ENCODE results near the gene COX6B1. TPM values are rescaled to one million over a fixed set of nuclear protein-coding genes. Genes with fewer than 3 reads are reported as not detected.

The COX6B1 gene
- total RNA-seq, 2 donors from 2014 or later: 401 to 445 TPM

DNA sequence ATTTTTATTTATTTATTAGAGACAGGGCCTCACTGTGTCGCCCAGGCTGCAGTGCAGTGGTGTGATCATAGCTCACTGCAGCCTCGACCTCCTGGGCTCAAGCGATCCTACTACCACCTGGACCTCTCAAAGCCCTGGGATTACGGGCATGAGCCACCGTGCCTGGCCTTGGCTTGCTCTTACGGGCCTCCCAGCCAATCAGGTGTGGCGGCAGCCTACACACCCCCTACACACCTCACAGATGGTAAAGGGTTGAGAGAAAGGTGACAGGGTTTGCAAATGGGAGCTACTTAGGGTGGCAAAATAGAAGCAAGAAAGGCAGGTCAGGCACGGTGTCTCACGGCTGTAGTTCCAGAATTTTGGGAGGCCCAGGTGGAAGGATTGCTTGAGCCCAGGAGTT, 55.2 kb downstream of the COX6B1 start:
- Mint-ChIP-seq H3K27me3 (ENCODE audit: insufficient read depth) (peaks cover 26% of the 10 kb centered on the region), H3K4me3 (peak overlapping the region; percentile 57), H3K27ac (no peak overlapping the region), H3K36me3 (ENCODE audit: low read depth) (no peaks in the 10 kb centered on the region), H3K4me1 (peaks cover 2% of the 10 kb centered on the region), H3K9me3 (no peaks in the 10 kb centered on the region)
- Histone ChIP-seq H3K9ac (ENCODE audit: extremely low read depth, low read length, poor library complexity, severe bottlenecking) (no peak overlapping the region), H3K27me3 (ENCODE audit: control insufficient read depth, insufficient read depth, low read length, poor library complexity, severe bottlenecking) (peaks cover 11% of the 10 kb centered on the region), H3K4me1 (ENCODE audit: control insufficient read depth, insufficient read depth, low read length) (no peaks in the 10 kb centered on the region), H3K27ac (ENCODE audit: low read depth, low read length) (no peak overlapping the region), H3K9me3 (ENCODE audit: control insufficient read depth, low read length) (no peaks in the 10 kb centered on the region), H3K36me3 (ENCODE audit: control insufficient read depth, insufficient read depth, low read length) (no peaks in the 10 kb centered on the region), H3K4me3 (ENCODE audit: low read length) (no peak overlapping the region)
- 68 to 70% methylated on average over 5 to 8 of the region's 9 CpGs for whole genome bisulfite sequencing, 2 experiments (ENCODE audit: insufficient coverage in 1 of 2, insufficient read length in 1 of 2)
- TF ChIP-seq, protein P1, sequence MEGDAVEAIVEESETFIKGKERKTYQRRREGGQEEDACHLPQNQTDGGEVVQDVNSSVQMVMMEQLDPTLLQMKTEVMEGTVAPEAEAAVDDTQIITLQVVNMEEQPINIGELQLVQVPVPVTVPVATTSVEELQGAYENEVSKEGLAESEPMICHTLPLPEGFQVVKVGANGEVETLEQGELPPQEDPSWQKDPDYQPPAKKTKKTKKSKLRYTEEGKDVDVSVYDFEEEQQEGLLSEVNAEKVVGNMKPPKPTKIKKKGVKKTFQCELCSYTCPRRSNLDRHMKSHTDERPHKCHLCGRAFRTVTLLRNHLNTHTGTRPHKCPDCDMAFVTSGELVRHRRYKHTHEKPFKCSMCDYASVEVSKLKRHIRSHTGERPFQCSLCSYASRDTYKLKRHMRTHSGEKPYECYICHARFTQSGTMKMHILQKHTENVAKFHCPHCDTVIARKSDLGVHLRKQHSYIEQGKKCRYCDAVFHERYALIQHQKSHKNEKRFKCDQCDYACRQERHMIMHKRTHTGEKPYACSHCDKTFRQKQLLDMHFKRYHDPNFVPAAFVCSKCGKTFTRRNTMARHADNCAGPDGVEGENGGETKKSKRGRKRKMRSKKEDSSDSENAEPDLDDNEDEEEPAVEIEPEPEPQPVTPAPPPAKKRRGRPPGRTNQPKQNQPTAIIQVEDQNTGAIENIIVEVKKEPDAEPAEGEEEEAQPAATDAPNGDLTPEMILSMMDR (conservative IDR thresholded peaks at IDR 0.05): no peak
- peak; percentile 71 for DNase-seq

DNA sequence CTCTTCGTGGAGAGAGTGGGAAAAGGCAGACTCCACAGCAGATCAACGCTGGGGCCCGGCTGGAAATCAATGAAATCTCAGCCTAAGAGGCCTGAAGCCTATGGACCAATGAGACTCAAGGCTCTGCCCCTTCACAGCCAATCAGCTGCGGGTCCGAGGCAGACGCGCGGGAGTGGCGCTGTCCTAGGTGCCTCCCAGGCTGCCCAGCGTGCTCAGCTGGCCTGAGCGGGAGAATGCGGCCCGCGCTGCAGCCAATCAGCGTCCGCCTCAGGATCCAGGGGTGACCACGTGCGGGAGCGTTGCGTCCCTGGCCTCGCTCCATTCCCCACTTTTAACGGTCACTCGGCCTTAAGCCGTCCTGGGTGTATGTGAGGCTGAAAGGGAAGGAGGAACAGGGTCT, 56.1 kb downstream of the COX6B1 start, which contains the start of gene ZBTB32:
ZBTB32 (plus strand) TSS at position 341 of the 400 bp plus-strand sequence. CDS start 10,069 bp downstream, outside the sequence.
- H3K27me3 Mint-ChIP-seq (ENCODE audit: insufficient read depth): peaks cover 26% of the 10 kb centered on the region
- no peaks in the 10 kb centered on the region for H3K9me3 Mint-ChIP-seq
- no peak within 1 kb of the TSS for H3K27ac Mint-ChIP-seq

More for the DNA sequence above, 56.1 kb downstream of the COX6B1 start, which contains the start of gene ZBTB32:
- TF ChIP-seq, protein P1 (conservative IDR thresholded peaks at IDR 0.05): no peak
- 37 to 43% methylated on average over 22 to 24 of the region's 24 CpGs for WGBS, 2 experiments (ENCODE audit: insufficient coverage in 1 of 2, insufficient read length in 1 of 2)
- peaks cover 2% of the 10 kb centered on the region for H3K4me1 Mint-ChIP-seq
- H3K4me3 Mint-ChIP-seq: no peak within 1 kb of the TSS
- H3K36me3 Mint-ChIP-seq (ENCODE audit: low read depth): no peaks in the 10 kb centered on the region
- Histone ChIP-seq H3K9me3 (ENCODE audit: control insufficient read depth, low read length) (no peaks in the 10 kb centered on the region), H3K27me3 (ENCODE audit: control insufficient read depth, insufficient read depth, low read length, poor library complexity, severe bottlenecking) (peaks cover 11% of the 10 kb centered on the region), H3K27ac (ENCODE audit: low read depth, low read length) (no peak within 1 kb of the TSS), H3K4me1 (ENCODE audit: control insufficient read depth, insufficient read depth, low read length) (no peaks in the 10 kb centered on the region), H3K4me3 (ENCODE audit: low read length) (no peak within 1 kb of the TSS), H3K9ac (ENCODE audit: extremely low read depth, low read length, poor library complexity, severe bottlenecking) (no peak within 1 kb of the TSS), H3K36me3 (ENCODE audit: control insufficient read depth, insufficient read depth, low read length) (no peaks in the 10 kb centered on the region)
- DNase-seq: peak; percentile 91

Other genes starting within 250 kb of the COX6B1 start
- not detected for gene FFAR2, start 200.1 kb upstream of the COX6B1 start, total RNA-seq
- gene KRTDAP, start 157.9 kb upstream of the COX6B1 start, total RNA-seq: 1 to 10 TPM; 3.4 to 4.2 TPM
- 100 to 1,000 TPM; 430 to 451 TPM for gene DMKN, start 134.7 kb upstream of the COX6B1 start, total RNA-seq
- not detected for gene SBSN, start 120.0 kb upstream of the COX6B1 start, total RNA-seq
- not detected for gene GAPDHS, start 114.9 kb upstream of the COX6B1 start, total RNA-seq
- gene TMEM147, start 102.7 kb upstream of the COX6B1 start, total RNA-seq: 100 to 1,000 TPM; 109 to 119 TPM
- under 1 TPM in 1 of 2 donors, not detected in 1; 0.18 TPM for gene ATP4A, start 84.7 kb upstream of the COX6B1 start, total RNA-seq
- not detected for gene PMIS2, start 62.1 kb upstream of the COX6B1 start, total RNA-seq
- gene HAUS5, start 35.6 kb upstream of the COX6B1 start, total RNA-seq: 10 to 100 TPM; 32.4 to 33.7 TPM
- gene RBM42, start 19.3 kb upstream of the COX6B1 start, total RNA-seq: 10 to 100 TPM; 81.1 to 89.2 TPM
- 1 to 10 TPM; 1.2 to 1.3 TPM for gene ETV2, start 6.6 kb upstream of the COX6B1 start, total RNA-seq
- gene UPK1A, start 18.2 kb downstream of the COX6B1 start, total RNA-seq: under 1 TPM; 0.37 to 0.46 TPM
- not detected for gene ZBTB32, start 56.2 kb downstream of the COX6B1 start, total RNA-seq
- 10 to 100 TPM; 48.1 to 54.0 TPM for gene KMT2B, start 69.7 kb downstream of the COX6B1 start, total RNA-seq
- 1 to 10 TPM; 4.6 to 7.1 TPM for gene IGFLR1, start 94.1 kb downstream of the COX6B1 start, total RNA-seq
- gene U2AF1L4, start 97.1 kb downstream of the COX6B1 start, total RNA-seq: 10 to 100 TPM; 17.3 to 23.2 TPM
- 100 to 1,000 TPM; 101 to 109 TPM for gene PSENEN, start 97.3 kb downstream of the COX6B1 start, total RNA-seq
- gene LIN37, start 100.3 kb downstream of the COX6B1 start, total RNA-seq: 1 to 10 TPM; 6.6 to 7.6 TPM
- gene HSPB6, start 108.7 kb downstream of the COX6B1 start, total RNA-seq: under 1 TPM; 0.33 to 0.90 TPM
- 10 to 100 TPM; 37.8 to 45.4 TPM for gene PROSER3, start 109.9 kb downstream of the COX6B1 start, total RNA-seq
- gene ARHGAP33, start 127.2 kb downstream of the COX6B1 start, total RNA-seq: 10 to 100 TPM; 12.7 to 15.0 TPM
- 1 to 10 TPM; 1.0 to 1.5 TPM for gene PRODH2, start 164.5 kb downstream of the COX6B1 start, total RNA-seq
- gene NPHS1, start 204.2 kb downstream of the COX6B1 start, total RNA-seq: under 1 TPM; 0.24 to 0.80 TPM
- gene KIRREL2, start 208.6 kb downstream of the COX6B1 start, total RNA-seq: 1 to 10 TPM; 1.4 to 2.3 TPM
- 10 to 100 TPM in 1 of 2 donors, 1 to 10 TPM in 1; 4.1 to 10.6 TPM for gene APLP1, start 220.3 kb downstream of the COX6B1 start, total RNA-seq

All from endodermal cell (in vitro differentiated cells).